ENCODE data around the gene CCDC6. TPM values are rescaled to one million over a fixed set of nuclear protein-coding genes. Genes with fewer than 3 reads are reported as not detected.

CCDC6 gene
- total and polyA plus RNA-seq, 9 of the 15 experiments (the other 6 are each of a cell fraction or from before 2014, with no cell fraction given): 10.4 to 41.0 (median 20.9) TPM

- TF ChIP-seq REST (IDR thresholded peaks at IDR 0.05; ENCODE audit: borderline replicate concordance) (peak; percentile 13; the same call in 1 of the 2 replicates), REST (CRISPR knock-in tag; IDR thresholded peaks at IDR 0.05; ENCODE audit: low read depth) (no peak), RREB1 (CRISPR knock-in tag; IDR thresholded peaks at IDR 0.05) (no peak), C11orf30 (IDR thresholded peaks at IDR 0.05; ENCODE audit: low read depth) (peak; percentile 16; the same call in 1 of the 2 replicates), RAD51 (IDR thresholded peaks at IDR 0.05; ENCODE audit: borderline replicate concordance, low read depth) (peak; percentile 92), TRIM24 (IDR thresholded peaks at IDR 0.05) (no peak), CLOCK (CRISPR knock-in tag; IDR thresholded peaks at IDR 0.05; ENCODE audit: borderline replicate concordance) (no peak), ZNF324 (CRISPR knock-in tag; IDR thresholded peaks at IDR 0.05) (no peak), KLF16 (IDR thresholded peaks at IDR 0.05) (no peak), TOE1 (IDR thresholded peaks at IDR 0.05; ENCODE audit: borderline replicate concordance) (peak; percentile 92), TOE1 (CRISPR knock-in tag; IDR thresholded peaks at IDR 0.05; ENCODE audit: borderline replicate concordance, low read depth) (no peak)
Observed at GRCh38 chr10:59872892-59873463, 33.4 kb downstream of the CCDC6 start (continued).
